Ovary (tissue), 3 donors: ENCODE measurements around the gene SRL.

Source experiments
- POLR2A ChIP-seq: fragments of 450-650 bp; IDR thresholded peaks from one replicate; pipeline ENCODE4 v1.6.1; 2017; ENCODE audit warnings: antibody characterized with exemption, mild to moderate bottlenecking, moderate library complexity
- TF ChIP-seq, protein P1 (sequence below), 3 donors: fragments of 450-650 bp in 2 of 3; fragments of 200-600 bp in 1 of 3; IDR thresholded peaks; one replicate each; pipeline versions ENCODE4 v1.5.1 to v1.8.0; 2016 to 2022; ENCODE audit warnings: antibody characterized with exemption in 3 of 3, mild to moderate bottlenecking in 1 of 3
- donor health status: DM: no; HTN: no; CAD: no.

DNA sequence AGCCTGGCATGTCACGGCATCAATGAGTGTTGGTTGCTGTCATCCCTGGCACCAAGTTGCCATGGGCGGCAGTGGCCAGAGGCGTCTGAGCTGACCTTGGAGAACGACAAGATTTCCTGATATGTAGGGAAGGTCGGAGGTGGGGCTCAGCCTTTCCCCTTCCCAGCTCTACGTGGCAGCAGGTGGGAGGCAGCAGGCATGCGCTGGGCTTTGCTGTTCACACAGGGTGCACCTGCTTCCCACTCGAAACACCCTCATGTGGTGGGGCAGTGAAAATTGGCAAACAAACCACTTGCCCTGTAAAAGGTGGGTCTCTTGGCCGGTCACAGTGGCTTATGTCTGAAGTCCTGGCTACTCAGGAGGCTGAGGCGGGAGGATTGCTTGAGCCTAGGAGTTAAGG lies 43.3 kb upstream of the SRL start:
- TF ChIP-seq, protein P1, sequence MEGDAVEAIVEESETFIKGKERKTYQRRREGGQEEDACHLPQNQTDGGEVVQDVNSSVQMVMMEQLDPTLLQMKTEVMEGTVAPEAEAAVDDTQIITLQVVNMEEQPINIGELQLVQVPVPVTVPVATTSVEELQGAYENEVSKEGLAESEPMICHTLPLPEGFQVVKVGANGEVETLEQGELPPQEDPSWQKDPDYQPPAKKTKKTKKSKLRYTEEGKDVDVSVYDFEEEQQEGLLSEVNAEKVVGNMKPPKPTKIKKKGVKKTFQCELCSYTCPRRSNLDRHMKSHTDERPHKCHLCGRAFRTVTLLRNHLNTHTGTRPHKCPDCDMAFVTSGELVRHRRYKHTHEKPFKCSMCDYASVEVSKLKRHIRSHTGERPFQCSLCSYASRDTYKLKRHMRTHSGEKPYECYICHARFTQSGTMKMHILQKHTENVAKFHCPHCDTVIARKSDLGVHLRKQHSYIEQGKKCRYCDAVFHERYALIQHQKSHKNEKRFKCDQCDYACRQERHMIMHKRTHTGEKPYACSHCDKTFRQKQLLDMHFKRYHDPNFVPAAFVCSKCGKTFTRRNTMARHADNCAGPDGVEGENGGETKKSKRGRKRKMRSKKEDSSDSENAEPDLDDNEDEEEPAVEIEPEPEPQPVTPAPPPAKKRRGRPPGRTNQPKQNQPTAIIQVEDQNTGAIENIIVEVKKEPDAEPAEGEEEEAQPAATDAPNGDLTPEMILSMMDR (IDR thresholded peaks at IDR 0.05) = no peak
- no peak for TF ChIP-seq POLR2A
